Activated CD4-positive, alpha-beta T cell treated with anti-CD3 and anti-CD28 coated beads, Interleukin-2, amount 50 U/mL, for 24 hours (primary cell): Measurements from ENCODE around the gene ZFPM1.

Experiments used
- DNase-seq, 2 donors: peaks; one replicate each; pipeline ENCODE4 v3.0.0-alpha.2; 2020; ENCODE audit warnings: low read depth in 1 of 2, low spot score in 1 of 2

The ZFPM1 gene

GRCh38 chr16:88536971-88537751 is 84.1 kb downstream of the ZFPM1 start:
- DNase-seq, result no peak

DNA sequence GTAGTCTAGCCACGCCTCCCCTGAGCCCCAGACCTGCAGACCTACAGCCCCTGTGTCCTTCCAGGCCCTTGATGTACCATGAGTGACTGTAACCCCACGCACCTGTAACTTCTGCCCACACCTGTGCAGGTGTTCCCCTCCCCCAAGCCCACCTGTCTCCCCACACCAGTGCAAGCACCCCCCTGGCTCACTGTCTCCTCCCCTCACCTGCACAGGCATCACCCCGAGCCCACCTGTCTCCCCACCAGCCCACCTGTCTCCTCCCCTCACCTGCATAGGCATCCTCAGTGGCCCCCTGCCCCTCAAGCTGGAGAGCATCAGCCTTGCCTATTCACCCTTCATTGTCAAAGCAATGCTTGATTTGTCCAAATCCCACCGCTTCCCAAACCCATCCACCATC is 84.8 kb downstream of the ZFPM1 start:
- DNase-seq, result no peak

GRCh38 chr16:88538366-88539060 is 85.4 kb downstream of the ZFPM1 start:
- no peak for DNase-seq

DNA sequence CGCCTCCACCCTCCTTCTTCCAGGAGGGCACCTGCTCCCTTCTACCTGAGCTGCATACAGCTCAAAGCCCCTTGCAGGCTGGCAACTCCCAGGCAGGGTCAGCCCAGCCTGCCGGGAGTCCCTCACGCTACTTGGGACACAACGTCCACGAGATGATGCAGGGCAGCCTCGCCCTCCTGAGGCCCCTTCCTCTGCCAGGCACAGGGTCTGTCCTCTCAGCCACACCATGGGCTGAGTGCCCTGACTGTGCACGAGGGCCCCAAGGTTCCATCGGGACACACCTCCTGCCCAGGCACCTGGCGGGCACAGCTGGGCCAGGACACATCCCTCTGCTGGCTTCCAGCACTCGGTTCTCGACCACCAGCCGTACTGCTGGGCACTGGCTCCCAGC is 86.2 kb downstream of the ZFPM1 start:
- no peak for DNase-seq

- no peak for DNase-seq
Observed at GRCh38 chr16:88539652-88540345, 86.7 kb downstream of the ZFPM1 start.

- DNase-seq, result no peak
Observed at GRCh38 chr16:88540346-88540977, 87.4 kb downstream of the ZFPM1 start.

DNA sequence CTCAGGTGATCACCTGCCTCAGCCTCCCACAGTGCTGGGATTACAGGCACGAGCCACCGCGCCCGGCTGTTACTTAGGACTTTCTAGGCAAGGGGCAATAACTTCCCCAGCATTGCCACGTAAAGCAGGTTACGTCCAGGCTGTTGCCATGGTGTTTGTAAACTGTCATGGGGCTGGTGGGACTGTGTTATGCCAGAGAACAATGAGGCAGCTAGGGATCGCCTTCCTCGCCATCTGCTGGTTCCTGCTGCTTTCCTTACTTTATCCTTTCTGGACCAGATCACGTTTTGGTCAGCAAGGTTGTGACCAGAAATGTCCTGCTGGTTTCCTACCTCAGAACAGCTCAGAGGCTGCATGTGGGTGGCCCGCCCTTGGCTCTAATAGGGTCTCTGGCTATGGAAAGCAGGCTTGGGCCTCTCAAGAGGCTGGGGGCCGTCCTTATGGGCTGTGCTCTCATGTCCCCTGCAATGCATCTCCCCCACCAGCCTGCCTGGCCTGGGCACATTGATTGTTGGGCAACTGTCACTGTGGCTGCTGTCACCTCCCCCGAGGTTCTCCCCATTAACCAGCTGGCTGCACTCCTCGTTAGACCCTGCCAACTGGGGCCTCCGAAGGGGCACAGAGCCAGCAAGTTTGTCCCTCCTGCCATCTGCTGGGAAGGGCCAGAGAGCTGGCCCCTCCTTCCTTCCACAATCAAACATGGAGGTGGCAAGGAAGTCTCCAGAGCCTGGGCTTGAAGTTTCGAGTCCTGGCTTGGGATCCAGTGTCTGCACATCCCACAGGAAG is 88.9 kb downstream of the ZFPM1 start:
- no peak for DNase-seq

GRCh38 chr16:88543230-88543813 is 90.2 kb downstream of the ZFPM1 start:
- no peak for DNase-seq

GRCh38 chr16:88545781-88546180 is 92.7 kb downstream of the ZFPM1 start:
- DNase-seq, result no peak

- no peak for DNase-seq
Observed at GRCh38 chr16:88548131-88548874, 95.2 kb downstream of the ZFPM1 start.

GRCh38 chr16:88548985-88549384 is 95.9 kb downstream of the ZFPM1 start:
- DNase-seq, result no peak

- DNase-seq, result no peak
Observed at GRCh38 chr16:88549671-88550245, 96.7 kb downstream of the ZFPM1 start.

GRCh38 chr16:88550246-88550661 is 97.2 kb downstream of the ZFPM1 start:
- no peak for DNase-seq

- no peak for DNase-seq
Observed at GRCh38 chr16:88552166-88552565, 99.1 kb downstream of the ZFPM1 start.

GRCh38 chr16:88552815-88553214 is 99.7 kb downstream of the ZFPM1 start:
- DNase-seq, result no peak

GRCh38 chr16:88553739-88554138 is 100.7 kb downstream of the ZFPM1 start:
- no peak for DNase-seq

- DNase-seq, result no peak
Observed at GRCh38 chr16:88554711-88555264, 101.7 kb downstream of the ZFPM1 start.

DNA sequence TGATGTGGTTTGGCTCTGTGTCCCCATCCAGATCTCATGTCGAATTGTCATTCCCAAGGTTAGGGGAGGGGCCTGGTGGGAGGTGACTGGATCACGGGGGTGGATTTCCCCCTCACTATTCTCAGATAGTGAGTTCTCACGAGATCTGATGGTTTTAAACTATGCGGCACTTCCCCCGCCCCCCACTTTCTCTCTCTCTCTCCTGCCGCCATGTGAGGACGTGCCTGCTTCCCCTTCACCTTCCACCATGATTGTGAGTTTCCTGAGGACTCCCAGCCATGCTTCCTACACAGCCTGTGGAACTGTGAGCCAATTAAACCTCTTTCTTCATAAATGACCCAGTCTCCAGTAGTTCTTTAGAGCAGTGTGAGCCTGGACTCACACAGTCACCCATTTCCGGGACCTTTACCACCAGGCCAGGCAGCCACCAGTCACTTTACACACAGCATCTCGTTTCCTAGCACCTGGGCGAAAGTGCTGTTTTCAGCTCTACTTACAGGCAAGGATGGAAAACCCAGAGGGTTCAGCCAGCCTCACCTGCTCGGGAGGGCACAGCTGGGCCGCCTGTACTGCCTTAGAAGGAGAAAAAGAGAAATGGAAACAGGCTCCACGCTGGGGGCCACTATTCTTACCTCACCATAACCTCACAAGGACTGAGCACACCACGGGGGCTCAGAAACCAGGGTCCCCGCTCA is 103.4 kb downstream of the ZFPM1 start:
- no peak for DNase-seq
